HepG2 (cell line): ENCODE data around the gene GJD4. TPM values are rescaled to one million over a fixed set of nuclear protein-coding genes. Genes with fewer than 3 reads are reported as not detected.

Experiments used
- ARNT2 ChIP-seq: sonication (generic); formaldehyde crosslinking; IDR thresholded peaks from 2 replicates; pipeline ENCODE4 v1.8.0; 2022; ENCODE audit warnings: mild to moderate bottlenecking, low read depth, missing genetic modification reagents, moderate library complexity
- CAMTA2 ChIP-seq: sonication (generic); formaldehyde crosslinking; IDR thresholded peaks from 2 replicates; pipeline ENCODE4 v1.4.0; 2020; ENCODE audit warnings: mild to moderate bottlenecking, missing genetic modification reagents, borderline replicate concordance
- CC2D1A ChIP-seq: sonication (generic); formaldehyde crosslinking; IDR thresholded peaks from 2 replicates; pipeline ENCODE4 v1.8.1; 2023; ENCODE audit warnings: mild to moderate bottlenecking, missing genetic modification reagents
- FOXK2 ChIP-seq: fragments of 450-650 bp; IDR thresholded peaks from 2 replicates; pipeline ENCODE4 v1.6.1; 2016
- PRMT3 ChIP-seq: sonication (generic); formaldehyde crosslinking; IDR thresholded peaks from 2 replicates; pipeline ENCODE4 v1.8.1; 2022; ENCODE audit warnings: low read depth, mild to moderate bottlenecking, moderate library complexity, missing genetic modification reagents, borderline replicate concordance
- TBX2 ChIP-seq: sonication (generic); formaldehyde crosslinking; IDR thresholded peaks from 2 replicates; pipeline ENCODE4 v1.5.0; 2020; ENCODE audit warnings: missing genetic modification reagents, mild to moderate bottlenecking, borderline replicate concordance
- ZNF563 ChIP-seq: sonication (generic); formaldehyde crosslinking; IDR thresholded peaks from 2 replicates; pipeline ENCODE4 v1.8.0; 2022; ENCODE audit warnings: mild to moderate bottlenecking, moderate library complexity, missing genetic modification reagents
- ZNF883 ChIP-seq: sonication (generic); formaldehyde crosslinking; IDR thresholded peaks from 2 replicates; pipeline ENCODE4 v1.5.1; 2020; ENCODE audit warnings: mild to moderate bottlenecking, missing genetic modification reagents; ENCODE audit errors: not compliant biosample characterization
- polyA plus RNA-seq, 8 experiments: library from polyadenylated mRNA; depleted of rRNA in 3 of 8; stranded (reverse) in 7 of 8; unstranded in 1 of 8; fragments of >200 nt; fragmentation: Illumina TruSeq in 4 of 8; extraction: Trizol in 4 of 8; gene quantifications; 2 replicates each; pipeline versions ENCODE4 v1.2.1 to v1.2.3, GENCODE V29; 2011 to 2016; ENCODE audit warnings: low read depth in 4 of 8, missing spikeins in 1 of 8, mixed read lengths in 1 of 8; ENCODE audit not compliant: insufficient read depth in 1 of 8
- total RNA-seq, 5 experiments: library from RNA; depleted of rRNA; stranded (reverse); fragments of >200 nt; fragmentation: Illumina TruSeq; extraction: Trizol; gene quantifications; 2 replicates each; pipeline ENCODE4 v1.2.3, GENCODE V29; 2016; ENCODE audit warnings: low read depth in 1 of 5
- TF ChIP-seq, protein P1 (sequence below): sonication (generic); formaldehyde crosslinking; IDR thresholded peaks from 2 replicates; pipeline ENCODE4 v1.4.0; 2020; ENCODE audit warnings: missing genetic modification reagents
- TF ChIP-seq, protein P2 (sequence below): sonication (generic); formaldehyde crosslinking; IDR thresholded peaks from 2 replicates; pipeline ENCODE4 v1.4.0; 2020; ENCODE audit warnings: missing genetic modification reagents, borderline replicate concordance
- TF ChIP-seq, protein P3 (sequence below): sonication (generic); formaldehyde crosslinking; IDR thresholded peaks from 2 replicates; pipeline ENCODE4 v1.4.0; 2020; ENCODE audit warnings: missing genetic modification reagents
- TF ChIP-seq, protein P4 (sequence below): sonication (generic); formaldehyde crosslinking; IDR thresholded peaks from 2 replicates; pipeline ENCODE4 v1.5.1; 2020; ENCODE audit warnings: mild to moderate bottlenecking, missing genetic modification reagents, moderate library complexity
- TF ChIP-seq, protein P5 (sequence below): sonication (generic); formaldehyde crosslinking; IDR thresholded peaks from 2 replicates; pipeline ENCODE4 v1.8.1; 2023; ENCODE audit warnings: mild to moderate bottlenecking, moderate library complexity, missing genetic modification reagents

The GJD4 gene
- total and polyA plus RNA-seq, 2 of the 13 experiments (the other 11 are each of a cell fraction or from before 2014, with no cell fraction given) = not detected

DNA sequence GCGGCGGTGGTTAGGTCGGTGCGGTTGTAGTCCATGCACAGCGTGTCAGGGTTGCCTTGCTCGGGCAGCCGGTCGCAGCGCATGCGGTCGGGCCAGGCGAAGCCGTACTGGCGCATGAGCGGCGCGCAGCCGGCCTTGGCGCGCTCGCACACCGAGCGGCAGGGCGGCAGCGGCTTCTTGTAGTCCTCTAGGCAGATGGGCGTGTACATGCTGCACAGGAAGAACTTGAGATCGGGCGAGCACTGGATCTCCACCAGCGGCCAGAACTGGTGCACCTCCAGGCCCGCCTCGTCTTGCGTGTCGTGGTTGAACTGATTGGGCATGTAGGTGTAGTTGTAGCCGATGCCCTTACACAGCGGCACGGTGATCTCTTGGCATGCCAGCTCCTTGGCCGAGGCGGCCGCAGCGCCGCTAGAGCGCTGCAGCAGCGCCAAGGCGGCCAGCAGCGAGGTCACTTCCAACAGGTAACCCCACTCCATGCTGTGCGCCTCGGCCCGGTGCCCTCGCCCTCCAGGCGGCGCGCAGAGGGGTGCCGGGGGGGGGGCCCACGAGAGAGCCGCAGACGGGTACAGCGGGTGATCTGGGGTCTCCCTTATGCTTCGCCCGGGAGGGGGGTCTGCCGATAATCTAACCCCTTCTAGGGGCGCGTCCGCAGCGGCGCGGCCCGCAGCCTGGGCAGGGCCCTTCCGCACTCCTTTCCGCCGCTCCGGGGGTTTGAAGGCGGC is 36.0 kb downstream of the GJD4 start (continued):
- TF ChIP-seq, protein P1, sequence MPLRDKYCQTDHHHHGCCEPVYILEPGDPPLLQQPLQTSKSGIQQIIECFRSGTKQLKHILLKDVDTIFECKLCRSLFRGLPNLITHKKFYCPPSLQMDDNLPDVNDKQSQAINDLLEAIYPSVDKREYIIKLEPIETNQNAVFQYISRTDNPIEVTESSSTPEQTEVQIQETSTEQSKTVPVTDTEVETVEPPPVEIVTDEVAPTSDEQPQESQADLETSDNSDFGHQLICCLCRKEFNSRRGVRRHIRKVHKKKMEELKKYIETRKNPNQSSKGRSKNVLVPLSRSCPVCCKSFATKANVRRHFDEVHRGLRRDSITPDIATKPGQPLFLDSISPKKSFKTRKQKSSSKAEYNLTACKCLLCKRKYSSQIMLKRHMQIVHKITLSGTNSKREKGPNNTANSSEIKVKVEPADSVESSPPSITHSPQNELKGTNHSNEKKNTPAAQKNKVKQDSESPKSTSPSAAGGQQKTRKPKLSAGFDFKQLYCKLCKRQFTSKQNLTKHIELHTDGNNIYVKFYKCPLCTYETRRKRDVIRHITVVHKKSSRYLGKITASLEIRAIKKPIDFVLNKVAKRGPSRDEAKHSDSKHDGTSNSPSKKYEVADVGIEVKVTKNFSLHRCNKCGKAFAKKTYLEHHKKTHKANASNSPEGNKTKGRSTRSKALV (CRISPR knock-in tag) = peak; percentile 97
- TF ChIP-seq PRMT3 (peak; percentile 72; the same call in 1 of the 2 replicates), ARNT2 (peak; percentile 72; the same call in 1 of the 2 replicates), CC2D1A (no peak), FOXK2 (no peak), ZNF883 (CRISPR knock-in tag) (peak; percentile 41), ZNF563 (CRISPR knock-in tag) (peak; percentile 38), CAMTA2 (CRISPR knock-in tag) (0 out of 2 replicates have a peak, but pooled peaks have one; percentile 48), TBX2 (peak; percentile 29; the same call in 1 of the 2 replicates)
- TF ChIP-seq, protein P2, sequence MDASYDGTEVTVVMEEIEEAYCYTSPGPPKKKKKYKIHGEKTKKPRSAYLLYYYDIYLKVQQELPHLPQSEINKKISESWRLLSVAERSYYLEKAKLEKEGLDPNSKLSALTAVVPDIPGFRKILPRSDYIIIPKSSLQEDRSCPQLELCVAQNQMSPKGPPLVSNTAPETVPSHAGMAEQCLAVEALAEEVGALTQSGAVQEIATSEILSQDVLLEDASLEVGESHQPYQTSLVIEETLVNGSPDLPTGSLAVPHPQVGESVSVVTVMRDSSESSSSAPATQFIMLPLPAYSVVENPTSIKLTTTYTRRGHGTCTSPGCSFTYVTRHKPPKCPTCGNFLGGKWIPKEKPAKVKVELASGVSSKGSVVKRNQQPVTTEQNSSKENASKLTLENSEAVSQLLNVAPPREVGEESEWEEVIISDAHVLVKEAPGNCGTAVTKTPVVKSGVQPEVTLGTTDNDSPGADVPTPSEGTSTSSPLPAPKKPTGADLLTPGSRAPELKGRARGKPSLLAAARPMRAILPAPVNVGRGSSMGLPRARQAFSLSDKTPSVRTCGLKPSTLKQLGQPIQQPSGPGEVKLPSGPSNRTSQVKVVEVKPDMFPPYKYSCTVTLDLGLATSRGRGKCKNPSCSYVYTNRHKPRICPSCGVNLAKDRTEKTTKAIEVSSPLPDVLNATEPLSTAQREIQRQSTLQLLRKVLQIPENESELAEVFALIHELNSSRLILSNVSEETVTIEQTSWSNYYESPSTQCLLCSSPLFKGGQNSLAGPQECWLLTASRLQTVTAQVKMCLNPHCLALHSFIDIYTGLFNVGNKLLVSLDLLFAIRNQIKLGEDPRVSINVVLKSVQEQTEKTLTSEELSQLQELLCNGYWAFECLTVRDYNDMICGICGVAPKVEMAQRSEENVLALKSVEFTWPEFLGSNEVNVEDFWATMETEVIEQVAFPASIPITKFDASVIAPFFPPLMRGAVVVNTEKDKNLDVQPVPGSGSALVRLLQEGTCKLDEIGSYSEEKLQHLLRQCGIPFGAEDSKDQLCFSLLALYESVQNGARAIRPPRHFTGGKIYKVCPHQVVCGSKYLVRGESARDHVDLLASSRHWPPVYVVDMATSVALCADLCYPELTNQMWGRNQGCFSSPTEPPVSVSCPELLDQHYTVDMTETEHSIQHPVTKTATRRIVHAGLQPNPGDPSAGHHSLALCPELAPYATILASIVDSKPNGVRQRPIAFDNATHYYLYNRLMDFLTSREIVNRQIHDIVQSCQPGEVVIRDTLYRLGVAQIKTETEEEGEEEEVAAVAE (CRISPR knock-in tag) = no peak
- TF ChIP-seq, protein P3, sequence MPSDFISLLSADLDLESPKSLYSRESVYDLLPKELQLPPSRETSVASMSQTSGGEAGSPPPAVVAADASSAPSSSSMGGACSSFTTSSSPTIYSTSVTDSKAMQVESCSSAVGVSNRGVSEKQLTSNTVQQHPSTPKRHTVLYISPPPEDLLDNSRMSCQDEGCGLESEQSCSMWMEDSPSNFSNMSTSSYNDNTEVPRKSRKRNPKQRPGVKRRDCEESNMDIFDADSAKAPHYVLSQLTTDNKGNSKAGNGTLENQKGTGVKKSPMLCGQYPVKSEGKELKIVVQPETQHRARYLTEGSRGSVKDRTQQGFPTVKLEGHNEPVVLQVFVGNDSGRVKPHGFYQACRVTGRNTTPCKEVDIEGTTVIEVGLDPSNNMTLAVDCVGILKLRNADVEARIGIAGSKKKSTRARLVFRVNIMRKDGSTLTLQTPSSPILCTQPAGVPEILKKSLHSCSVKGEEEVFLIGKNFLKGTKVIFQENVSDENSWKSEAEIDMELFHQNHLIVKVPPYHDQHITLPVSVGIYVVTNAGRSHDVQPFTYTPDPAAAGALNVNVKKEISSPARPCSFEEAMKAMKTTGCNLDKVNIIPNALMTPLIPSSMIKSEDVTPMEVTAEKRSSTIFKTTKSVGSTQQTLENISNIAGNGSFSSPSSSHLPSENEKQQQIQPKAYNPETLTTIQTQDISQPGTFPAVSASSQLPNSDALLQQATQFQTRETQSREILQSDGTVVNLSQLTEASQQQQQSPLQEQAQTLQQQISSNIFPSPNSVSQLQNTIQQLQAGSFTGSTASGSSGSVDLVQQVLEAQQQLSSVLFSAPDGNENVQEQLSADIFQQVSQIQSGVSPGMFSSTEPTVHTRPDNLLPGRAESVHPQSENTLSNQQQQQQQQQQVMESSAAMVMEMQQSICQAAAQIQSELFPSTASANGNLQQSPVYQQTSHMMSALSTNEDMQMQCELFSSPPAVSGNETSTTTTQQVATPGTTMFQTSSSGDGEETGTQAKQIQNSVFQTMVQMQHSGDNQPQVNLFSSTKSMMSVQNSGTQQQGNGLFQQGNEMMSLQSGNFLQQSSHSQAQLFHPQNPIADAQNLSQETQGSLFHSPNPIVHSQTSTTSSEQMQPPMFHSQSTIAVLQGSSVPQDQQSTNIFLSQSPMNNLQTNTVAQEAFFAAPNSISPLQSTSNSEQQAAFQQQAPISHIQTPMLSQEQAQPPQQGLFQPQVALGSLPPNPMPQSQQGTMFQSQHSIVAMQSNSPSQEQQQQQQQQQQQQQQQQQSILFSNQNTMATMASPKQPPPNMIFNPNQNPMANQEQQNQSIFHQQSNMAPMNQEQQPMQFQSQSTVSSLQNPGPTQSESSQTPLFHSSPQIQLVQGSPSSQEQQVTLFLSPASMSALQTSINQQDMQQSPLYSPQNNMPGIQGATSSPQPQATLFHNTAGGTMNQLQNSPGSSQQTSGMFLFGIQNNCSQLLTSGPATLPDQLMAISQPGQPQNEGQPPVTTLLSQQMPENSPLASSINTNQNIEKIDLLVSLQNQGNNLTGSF = peak; percentile 58; the same call in 1 of the 2 replicates
- TF ChIP-seq, protein P4, sequence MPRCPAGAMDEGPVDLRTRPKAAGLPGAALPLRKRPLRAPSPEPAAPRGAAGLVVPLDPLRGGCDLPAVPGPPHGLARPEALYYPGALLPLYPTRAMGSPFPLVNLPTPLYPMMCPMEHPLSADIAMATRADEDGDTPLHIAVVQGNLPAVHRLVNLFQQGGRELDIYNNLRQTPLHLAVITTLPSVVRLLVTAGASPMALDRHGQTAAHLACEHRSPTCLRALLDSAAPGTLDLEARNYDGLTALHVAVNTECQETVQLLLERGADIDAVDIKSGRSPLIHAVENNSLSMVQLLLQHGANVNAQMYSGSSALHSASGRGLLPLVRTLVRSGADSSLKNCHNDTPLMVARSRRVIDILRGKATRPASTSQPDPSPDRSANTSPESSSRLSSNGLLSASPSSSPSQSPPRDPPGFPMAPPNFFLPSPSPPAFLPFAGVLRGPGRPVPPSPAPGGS (CRISPR knock-in tag) = peak; percentile 35; the same call in 1 of the 2 replicates
- TF ChIP-seq, protein P5, sequence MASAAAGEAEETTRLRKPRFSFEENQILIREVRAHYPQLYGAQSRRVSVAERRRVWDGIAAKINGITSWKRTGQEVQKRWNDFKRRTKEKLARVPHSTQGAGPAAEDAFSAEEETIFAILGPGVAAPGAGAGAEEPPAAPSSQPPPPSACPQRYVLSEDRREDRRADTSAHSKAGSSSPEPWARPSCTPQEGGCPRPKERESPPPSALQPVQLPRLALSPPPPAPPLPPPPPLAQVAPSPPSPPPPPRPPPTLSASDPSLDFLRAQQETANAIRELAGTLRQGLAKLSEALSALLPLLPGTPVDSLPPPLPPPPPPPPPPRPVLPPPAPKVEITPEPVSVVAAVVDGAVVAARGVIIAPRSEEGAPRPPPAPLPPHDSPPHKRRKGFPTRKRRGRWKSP = 0 out of 2 replicates have a peak, but pooled peaks have one; percentile 29
